HG03558 (cell line): Measurements from ENCODE around the gene HLA-E.
"Not testable (repeated sequence)": the region's sequence is repeated elsewhere in the genome, so short reads cannot be mapped to it uniquely, and the experiment has no call there.

ENCODE experiments used
- ATAC-seq: cut with Tn5 transposase; IDR thresholded peaks from one replicate; pipeline ENCODE4 v1.9.1; 2021; ENCODE audit warnings: moderate number of reproducible peaks; ENCODE audit not compliant: unreplicated experiment; ENCODE audit errors: extremely low read depth

HLA-E gene

GRCh38 chr6:30480536-30481156, 8.7 kb upstream of the HLA-E start:
- ATAC-seq = no peak

GRCh38 chr6:30481211-30481964, 7.9 kb upstream of the HLA-E start:
- no peak for ATAC-seq

DNA sequence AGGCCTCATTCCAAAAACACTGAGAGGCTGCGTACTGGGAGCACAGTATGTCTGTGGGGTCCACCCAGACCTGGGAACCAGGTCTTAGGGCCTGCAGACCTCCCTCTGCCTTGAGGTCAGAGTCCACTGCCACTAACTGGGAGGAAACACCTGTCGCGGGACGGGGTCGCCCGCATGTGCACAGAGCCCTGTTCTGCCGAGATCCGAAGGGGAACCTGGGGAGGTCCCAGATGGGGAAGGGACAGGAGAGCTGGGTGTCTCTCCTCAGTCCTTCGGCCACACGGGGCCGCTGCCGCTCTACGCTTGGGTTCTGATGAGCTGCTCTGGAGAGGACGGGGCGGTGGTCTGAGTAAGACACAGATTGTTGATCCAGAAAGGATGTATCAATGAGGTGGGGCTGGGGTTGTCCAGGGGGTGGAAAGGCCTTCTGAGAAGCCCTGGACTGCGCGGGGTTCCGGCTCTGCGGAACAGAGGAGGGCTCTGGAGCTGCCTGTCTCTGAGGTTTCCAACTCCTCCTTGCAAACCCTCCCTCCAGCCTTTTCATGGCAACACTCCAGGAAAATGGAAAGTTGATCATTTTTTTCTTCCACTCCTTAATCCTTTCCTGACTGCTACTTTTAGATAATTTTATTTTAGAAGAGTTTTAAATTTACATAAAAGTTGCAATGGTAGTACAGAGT, 7.2 kb upstream of the HLA-E start:
- not testable (repeated sequence) for ATAC-seq

DNA sequence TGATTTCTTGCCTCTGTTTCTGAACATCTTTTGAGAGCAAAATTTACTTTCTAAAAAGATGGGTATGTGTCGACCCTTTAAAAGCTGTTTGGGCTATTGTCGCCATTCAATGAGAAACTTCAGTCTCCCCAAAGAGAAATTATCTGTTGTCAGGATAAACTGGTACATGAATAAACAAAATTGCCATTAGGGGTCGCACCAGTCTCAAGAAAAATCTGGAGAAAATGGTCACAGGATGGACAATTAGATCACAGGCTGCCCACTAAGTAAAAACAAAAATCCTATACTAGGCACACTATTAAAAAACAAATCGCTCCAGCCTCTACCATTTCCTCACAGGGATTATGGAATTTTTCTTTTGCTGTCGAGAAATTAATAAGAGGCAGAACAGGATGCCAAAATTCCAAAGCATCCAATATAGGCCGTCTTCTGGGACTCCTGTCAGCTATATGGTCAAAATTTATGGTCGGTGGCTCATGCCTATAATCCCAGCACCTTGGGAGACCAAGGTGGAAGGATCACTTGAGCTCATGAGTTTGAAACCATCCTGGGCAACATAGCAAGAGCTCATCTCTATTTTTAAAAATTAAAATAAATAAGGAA, 5.5 kb upstream of the HLA-E start:
- ATAC-seq = no peak

DNA sequence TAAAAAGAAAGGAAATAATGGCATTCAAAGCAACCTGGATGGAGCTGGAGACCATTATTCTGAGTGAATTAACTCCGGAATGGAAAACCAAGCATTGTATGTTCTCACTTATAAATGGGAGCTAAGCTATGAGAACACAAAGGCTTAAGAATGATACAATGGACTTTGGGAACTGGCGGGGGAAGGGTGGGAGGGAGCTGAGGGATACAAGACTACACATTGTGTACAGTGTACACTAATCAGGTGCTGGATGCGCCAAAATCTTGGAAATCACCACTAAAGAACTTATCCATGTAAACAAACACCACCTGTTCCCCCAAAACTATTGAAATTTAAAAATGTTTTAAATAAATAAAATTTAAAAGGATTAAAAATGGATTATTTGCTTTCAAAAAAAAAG, 4.1 kb upstream of the HLA-E start:
- ATAC-seq = no peak

DNA sequence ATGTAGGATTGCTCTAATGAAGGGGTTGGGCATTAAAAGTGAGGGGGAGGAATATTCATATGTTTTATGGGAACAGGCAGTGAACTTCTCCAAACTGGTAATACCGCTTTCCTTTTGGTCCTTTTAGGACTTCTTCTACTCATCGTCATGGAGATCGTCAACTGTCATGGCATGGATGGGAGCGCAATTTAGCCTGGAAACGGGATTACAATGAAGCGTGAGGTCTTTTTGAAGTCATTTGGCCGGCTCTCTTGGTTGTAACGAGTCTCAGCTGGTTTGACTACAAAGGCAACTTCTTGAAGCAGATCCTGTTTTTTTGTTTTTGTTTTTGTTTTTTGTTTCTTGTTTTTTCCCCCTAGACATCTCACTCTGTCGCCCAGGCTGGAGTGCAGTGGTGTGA, 1.4 kb upstream of the HLA-E start:
- no peak for ATAC-seq

DNA sequence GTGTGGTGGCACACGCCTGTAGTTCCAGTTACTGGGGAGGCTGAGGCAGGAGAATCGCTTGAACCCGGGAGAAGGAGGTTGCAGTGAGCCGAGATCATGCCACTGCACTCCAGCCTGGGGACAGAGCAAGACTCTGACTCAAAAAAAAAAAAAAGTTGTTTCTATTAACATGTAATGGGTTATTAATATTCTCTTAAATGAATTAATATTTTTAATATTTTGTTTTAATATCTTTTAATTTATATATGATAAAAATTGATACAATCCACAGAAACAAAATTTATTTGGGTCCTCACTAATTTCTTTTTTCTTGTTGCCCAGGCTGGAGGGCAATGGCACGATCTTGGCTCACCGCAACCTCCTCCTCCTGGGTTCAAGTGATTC, 620 bp upstream of the HLA-E start:
- not testable (repeated sequence) for ATAC-seq

GRCh38 chr6:30490026-30490876, 942 bp downstream of the HLA-E start:
- ATAC-seq = no peak

GRCh38 chr6:30491291-30491953, 2.1 kb downstream of the HLA-E start:
- not testable (repeated sequence) for ATAC-seq

- no peak for ATAC-seq
Measured at GRCh38 chr6:30491991-30492952, 3.0 kb downstream of the HLA-E start.

DNA sequence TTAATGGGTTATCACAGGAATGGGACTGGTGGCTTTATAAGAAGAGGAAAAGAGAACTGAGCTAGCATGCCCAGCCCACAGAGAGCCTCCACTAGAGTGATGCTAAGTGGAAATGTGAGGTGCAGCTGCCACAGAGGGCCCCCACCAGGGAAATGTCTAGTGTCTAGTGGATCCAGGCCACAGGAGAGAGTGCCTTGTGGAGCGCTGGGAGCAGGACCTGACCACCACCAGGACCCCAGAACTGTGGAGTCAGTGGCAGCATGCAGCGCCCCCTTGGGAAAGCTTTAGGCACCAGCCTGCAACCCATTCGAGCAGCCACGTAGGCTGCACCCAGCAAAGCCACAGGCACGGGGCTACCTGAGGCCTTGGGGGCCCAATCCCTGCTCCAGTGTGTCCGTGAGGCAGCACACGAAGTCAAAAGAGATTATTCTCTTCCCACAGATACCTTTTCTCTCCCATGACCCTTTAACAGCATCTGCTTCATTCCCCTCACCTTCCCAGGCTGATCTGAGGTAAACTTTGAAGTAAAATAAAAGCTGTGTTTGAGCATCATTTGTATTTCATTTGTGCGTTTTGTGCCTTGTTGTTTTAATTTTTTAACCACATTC, 4.4 kb downstream of the HLA-E start:
- no peak for ATAC-seq

DNA sequence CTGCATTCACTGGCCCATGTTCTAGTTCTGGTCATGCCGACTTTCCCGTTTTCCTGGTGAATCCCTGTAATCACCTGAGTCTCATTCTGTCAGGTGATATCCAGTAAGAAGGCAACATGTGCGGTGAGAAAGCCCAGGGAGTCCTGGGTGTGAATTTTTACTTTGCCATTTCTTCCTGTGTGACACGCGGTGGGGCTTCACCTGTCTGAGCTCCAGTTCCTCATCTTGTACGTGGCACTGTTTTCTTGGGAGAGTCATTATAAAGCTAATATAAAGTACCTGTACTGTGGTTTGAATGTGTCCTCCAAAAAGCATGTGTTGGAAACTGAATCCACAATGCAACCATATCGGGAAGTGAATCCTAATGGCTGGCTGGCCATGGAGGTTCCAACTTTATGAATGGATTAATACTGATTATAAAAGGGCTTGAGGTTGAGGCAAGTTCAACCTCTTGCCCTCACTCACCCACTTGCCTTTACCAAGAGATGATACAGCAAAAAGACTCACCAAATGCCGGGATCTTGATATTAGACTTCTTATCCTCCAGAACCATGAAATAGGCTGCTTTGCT, 5.1 kb downstream of the HLA-E start:
- ATAC-seq = no peak

- not testable (repeated sequence) for ATAC-seq
Measured at GRCh38 chr6:30495060-30495459, 5.8 kb downstream of the HLA-E start.

GRCh38 chr6:30495993-30496392, 6.7 kb downstream of the HLA-E start:
- no peak for ATAC-seq

- not testable (repeated sequence) for ATAC-seq
Measured at GRCh38 chr6:30497261-30497599, 7.9 kb downstream of the HLA-E start.

DNA sequence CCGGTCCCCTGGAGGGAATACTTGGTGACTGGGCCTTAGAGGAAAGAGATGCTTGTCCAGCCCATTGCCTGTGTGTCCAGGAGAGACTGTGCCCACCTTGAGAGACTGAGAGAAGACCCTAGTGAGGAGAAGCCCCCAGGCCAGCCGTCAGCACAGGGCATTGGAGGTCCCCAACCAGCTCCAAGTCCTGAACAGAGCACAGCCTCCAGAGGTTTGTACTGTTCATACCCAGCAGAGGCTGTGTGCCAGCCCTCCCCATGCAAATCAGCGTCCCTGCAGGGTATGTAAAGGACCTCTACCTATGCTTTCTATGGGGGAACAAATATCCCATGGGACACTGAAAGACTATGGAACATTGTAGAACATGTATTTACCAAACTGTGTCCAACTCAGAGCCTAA, 8.4 kb downstream of the HLA-E start:
- ATAC-seq = no peak

GRCh38 chr6:30498705-30499104, 9.4 kb downstream of the HLA-E start:
- ATAC-seq = not testable (repeated sequence)
